ENCODE data around the gene RNF128.
A peak's percentile ranks its signal among the peaks of the same experiment; 100 is the strongest.

GRCh38 chrX:106752101-106752678 is 25.7 kb downstream of the RNF128 start:
- TF ChIP-seq CTCF (IDR thresholded peaks at IDR 0.05 in 2 of 3, conservative IDR thresholded peaks at IDR 0.05 in 1 of 3; ENCODE audit: control insufficient read depth in 2 of 3, extremely low read depth in 1 of 3, insufficient read depth in 1 of 3, low read depth in 3 of 3, low read length in 3 of 3) (0 out of 6 replicates have a peak, but pooled peaks of 1 of the 3 experiments have one; percentile 3), EED (IDR thresholded peaks at IDR 0.05; ENCODE audit: low read depth) (no peak), SMAD5 (IDR thresholded peaks at IDR 0.05; ENCODE audit: low read depth) (no peak), POLR2A (IDR thresholded peaks at IDR 0.05; ENCODE audit: low read depth, low read length) (no peak), MYC (IDR thresholded peaks at IDR 0.05; ENCODE audit: insufficient read depth, insufficient read length, insufficient replicate concordance, low read length, severe bottlenecking) (no peak), NFYB (IDR thresholded peaks at IDR 0.05; ENCODE audit: insufficient read depth, low read depth, low read length) (no peak), REST (IDR thresholded peaks at IDR 0.05; ENCODE audit: low read depth, low read length) (no peak), ELK1 (IDR thresholded peaks at IDR 0.05; ENCODE audit: low read depth, low read length) (no peak), ZBTB40 (IDR thresholded peaks at IDR 0.05; ENCODE audit: borderline replicate concordance) (no peak), YY1 (IDR thresholded peaks at IDR 0.05; ENCODE audit: low read depth, low read length) (no peak)

Measured in GM12878 (cell line).